ENCODE data around the gene FBXL17.

FBXL17 gene

GRCh38 chr5:108025957-108026356 is 355.9 kb downstream of the FBXL17 start:
- intact Hi-C loops (cut with micrococcal nuclease), result no loop called here
- no peaks in the 10 kb centered on the region for H3K9me3 Mint-ChIP-seq
- H3K27me3 Mint-ChIP-seq, result no peaks in the 10 kb centered on the region
- H3K36me3 Mint-ChIP-seq (ENCODE audit: low read depth), result no peaks in the 10 kb centered on the region
- no peak overlapping the region for H3K4me3 Mint-ChIP-seq
- no peak overlapping the region for H3K27ac Mint-ChIP-seq
- peaks cover 8% of the 10 kb centered on the region for H3K4me1 Mint-ChIP-seq (ENCODE audit: low read depth)

- intact Hi-C loops (cut with micrococcal nuclease), result no loop called here
- H3K9me3 Mint-ChIP-seq, result no peaks in the 10 kb centered on the region
- no peak overlapping the region for H3K27ac Mint-ChIP-seq
- H3K4me1 Mint-ChIP-seq (ENCODE audit: low read depth), result peaks cover 1% of the 10 kb centered on the region
- H3K4me3 Mint-ChIP-seq, result no peak overlapping the region
- no peaks in the 10 kb centered on the region for H3K36me3 Mint-ChIP-seq (ENCODE audit: low read depth)
- no peaks in the 10 kb centered on the region for H3K27me3 Mint-ChIP-seq
Observed at GRCh38 chr5:108024986-108025385, 356.9 kb downstream of the FBXL17 start.

- Mint-ChIP-seq H3K4me3 (no peak overlapping the region), H3K4me1 (ENCODE audit: low read depth) (no peaks in the 10 kb centered on the region), H3K27ac (no peak overlapping the region), H3K27me3 (no peaks in the 10 kb centered on the region), H3K36me3 (ENCODE audit: low read depth) (peaks cover 15% of the 10 kb centered on the region), H3K9me3 (no peaks in the 10 kb centered on the region)
- intact Hi-C loops (cut with micrococcal nuclease), result no loop called here
Observed at GRCh38 chr5:108016101-108016500, 365.8 kb downstream of the FBXL17 start.

GRCh38 chr5:108006791-108007190 is 375.1 kb downstream of the FBXL17 start:
- no peaks in the 10 kb centered on the region for H3K9me3 Mint-ChIP-seq
- no peaks in the 10 kb centered on the region for H3K36me3 Mint-ChIP-seq (ENCODE audit: low read depth)
- peaks cover 10% of the 10 kb centered on the region for H3K4me1 Mint-ChIP-seq (ENCODE audit: low read depth)
- H3K4me3 Mint-ChIP-seq, result no peak overlapping the region
- intact Hi-C loops (cut with micrococcal nuclease), result no loop called here
- no peak overlapping the region for H3K27ac Mint-ChIP-seq
- no peaks in the 10 kb centered on the region for H3K27me3 Mint-ChIP-seq

GRCh38 chr5:108003178-108003577 is 378.7 kb downstream of the FBXL17 start:
- Mint-ChIP-seq H3K4me1 (ENCODE audit: low read depth) (peaks cover 10% of the 10 kb centered on the region), H3K36me3 (ENCODE audit: low read depth) (no peaks in the 10 kb centered on the region), H3K4me3 (peak overlapping the region; percentile 71), H3K27me3 (no peaks in the 10 kb centered on the region), H3K9me3 (no peaks in the 10 kb centered on the region), H3K27ac (peak overlapping the region; percentile 43)
- intact Hi-C loops (cut with micrococcal nuclease), result no loop called here

GRCh38 chr5:108001222-108001621 is 380.7 kb downstream of the FBXL17 start:
- H3K27ac Mint-ChIP-seq, result no peak overlapping the region
- H3K4me1 Mint-ChIP-seq (ENCODE audit: low read depth), result peaks cover 10% of the 10 kb centered on the region
- H3K4me3 Mint-ChIP-seq, result no peak overlapping the region
- H3K9me3 Mint-ChIP-seq, result no peaks in the 10 kb centered on the region
- intact Hi-C loops (cut with micrococcal nuclease), result no loop called here
- no peaks in the 10 kb centered on the region for H3K36me3 Mint-ChIP-seq (ENCODE audit: low read depth)
- H3K27me3 Mint-ChIP-seq, result no peaks in the 10 kb centered on the region

GRCh38 chr5:107997338-107997980 is 384.4 kb downstream of the FBXL17 start:
- no peaks in the 10 kb centered on the region for H3K9me3 Mint-ChIP-seq
- H3K36me3 Mint-ChIP-seq (ENCODE audit: low read depth), result no peaks in the 10 kb centered on the region
- no peak overlapping the region for H3K27ac Mint-ChIP-seq
- H3K4me1 Mint-ChIP-seq (ENCODE audit: low read depth), result no peaks in the 10 kb centered on the region
- intact Hi-C loops (cut with micrococcal nuclease), result no loop called here
- H3K27me3 Mint-ChIP-seq, result no peaks in the 10 kb centered on the region
- H3K4me3 Mint-ChIP-seq, result no peak overlapping the region

- Mint-ChIP-seq H3K27me3 (no peaks in the 10 kb centered on the region), H3K4me1 (ENCODE audit: low read depth) (no peaks in the 10 kb centered on the region), H3K27ac (no peak overlapping the region), H3K9me3 (no peaks in the 10 kb centered on the region), H3K36me3 (ENCODE audit: low read depth) (no peaks in the 10 kb centered on the region), H3K4me3 (no peak overlapping the region)
- intact Hi-C loops (cut with micrococcal nuclease), result no loop called here
Observed at GRCh38 chr5:107993341-107993740, 388.6 kb downstream of the FBXL17 start.

GRCh38 chr5:107990881-107991810 is 390.8 kb downstream of the FBXL17 start:
- Mint-ChIP-seq H3K4me1 (ENCODE audit: low read depth) (no peaks in the 10 kb centered on the region), H3K27ac (no peak overlapping the region), H3K36me3 (ENCODE audit: low read depth) (no peaks in the 10 kb centered on the region), H3K9me3 (no peaks in the 10 kb centered on the region), H3K4me3 (no peak overlapping the region), H3K27me3 (no peaks in the 10 kb centered on the region)
- intact Hi-C loops (cut with micrococcal nuclease), result no loop called here

- no peak overlapping the region for H3K27ac Mint-ChIP-seq
- no peaks in the 10 kb centered on the region for H3K27me3 Mint-ChIP-seq
- no peaks in the 10 kb centered on the region for H3K36me3 Mint-ChIP-seq (ENCODE audit: low read depth)
- intact Hi-C loops (cut with micrococcal nuclease), result no loop called here
- no peak overlapping the region for H3K4me3 Mint-ChIP-seq
- H3K4me1 Mint-ChIP-seq (ENCODE audit: low read depth), result peaks cover 4% of the 10 kb centered on the region
- no peaks in the 10 kb centered on the region for H3K9me3 Mint-ChIP-seq
Observed at GRCh38 chr5:107985144-107985543, 396.8 kb downstream of the FBXL17 start.

- intact Hi-C loops (cut with micrococcal nuclease), result no loop called here
- Mint-ChIP-seq H3K9me3 (no peaks in the 10 kb centered on the region), H3K36me3 (ENCODE audit: low read depth) (no peaks in the 10 kb centered on the region), H3K4me3 (no peak overlapping the region), H3K27ac (no peak overlapping the region), H3K27me3 (no peaks in the 10 kb centered on the region), H3K4me1 (ENCODE audit: low read depth) (peaks cover 4% of the 10 kb centered on the region)
Observed at GRCh38 chr5:107982703-107983425, 399.0 kb downstream of the FBXL17 start.

- H3K9me3 Mint-ChIP-seq, result no peaks in the 10 kb centered on the region
- H3K36me3 Mint-ChIP-seq (ENCODE audit: low read depth), result no peaks in the 10 kb centered on the region
- intact Hi-C loops (cut with micrococcal nuclease), result no loop called here
- peaks cover 4% of the 10 kb centered on the region for H3K4me1 Mint-ChIP-seq (ENCODE audit: low read depth)
- no peak overlapping the region for H3K4me3 Mint-ChIP-seq
- H3K27me3 Mint-ChIP-seq, result no peaks in the 10 kb centered on the region
- H3K27ac Mint-ChIP-seq, result no peak overlapping the region
Observed at GRCh38 chr5:107980923-107981692, 400.8 kb downstream of the FBXL17 start.

GRCh38 chr5:107979900-107980299 is 402.0 kb downstream of the FBXL17 start:
- no peaks in the 10 kb centered on the region for H3K4me1 Mint-ChIP-seq (ENCODE audit: low read depth)
- intact Hi-C loops (cut with micrococcal nuclease), result no loop called here
- no peak overlapping the region for H3K27ac Mint-ChIP-seq
- no peaks in the 10 kb centered on the region for H3K36me3 Mint-ChIP-seq (ENCODE audit: low read depth)
- no peaks in the 10 kb centered on the region for H3K9me3 Mint-ChIP-seq
- no peak overlapping the region for H3K4me3 Mint-ChIP-seq
- no peaks in the 10 kb centered on the region for H3K27me3 Mint-ChIP-seq

Data from dendritic cell treated with granulocyte-macrophage colony-stimulating factor and Interleukin-4, amounts not matched to agents 40 ng/mL and 50 ng/mL, for 4 days (primary cell).